ENCODE measurements around the gene SUSD3. TPM values are rescaled to one million over a fixed set of nuclear protein-coding genes. Genes with fewer than 3 reads are reported as not detected.

SUSD3 gene
- total and polyA plus RNA-seq, 2 donors (not counting 3 experiments of a cell fraction or from before 2014, with no cell fraction given), result not detected

DNA sequence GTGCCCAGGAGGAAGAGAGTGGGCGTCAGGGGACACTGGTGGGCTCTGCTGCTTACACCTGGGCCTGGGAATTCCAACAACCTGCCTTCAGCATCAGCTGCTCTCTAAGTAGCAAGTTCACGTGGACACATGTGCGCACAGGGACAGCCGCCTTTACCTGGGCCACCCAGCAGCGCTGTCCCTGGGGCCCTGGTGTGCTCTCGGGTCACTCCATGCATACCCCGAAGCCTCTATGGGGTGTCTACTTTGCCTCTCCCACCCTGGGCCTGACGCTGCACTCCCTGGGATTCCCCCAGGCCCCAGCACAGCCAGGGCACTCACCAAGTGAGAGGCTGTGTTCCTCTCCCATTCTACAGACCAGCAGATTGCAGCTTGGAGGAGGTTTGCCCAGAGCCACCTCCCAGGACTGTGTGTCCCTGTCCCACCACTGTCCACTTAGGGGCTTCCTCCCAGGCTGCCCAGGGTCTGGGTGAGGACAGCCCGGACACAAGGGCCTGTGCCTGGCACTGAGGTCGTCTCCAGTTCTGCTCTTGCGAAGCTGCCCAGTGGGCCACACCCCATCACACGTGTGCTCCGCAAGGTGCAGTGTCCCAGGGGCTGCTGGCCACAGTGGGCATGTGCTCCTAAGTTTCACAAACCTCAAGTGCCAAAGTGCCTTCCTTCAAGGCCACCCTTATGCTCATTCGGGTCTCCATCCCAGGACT lies 69.7 kb downstream of the SUSD3 start:
- no TSS peak for BruUV-seq (replicated peaks)
- POLR2A ChIA-PET, result interaction anchor here (1.8 kb wide), 1 partner anchor 8 kb away, joined by 9 read pairs; no protein-coding TSS in a partner anchor

DNA sequence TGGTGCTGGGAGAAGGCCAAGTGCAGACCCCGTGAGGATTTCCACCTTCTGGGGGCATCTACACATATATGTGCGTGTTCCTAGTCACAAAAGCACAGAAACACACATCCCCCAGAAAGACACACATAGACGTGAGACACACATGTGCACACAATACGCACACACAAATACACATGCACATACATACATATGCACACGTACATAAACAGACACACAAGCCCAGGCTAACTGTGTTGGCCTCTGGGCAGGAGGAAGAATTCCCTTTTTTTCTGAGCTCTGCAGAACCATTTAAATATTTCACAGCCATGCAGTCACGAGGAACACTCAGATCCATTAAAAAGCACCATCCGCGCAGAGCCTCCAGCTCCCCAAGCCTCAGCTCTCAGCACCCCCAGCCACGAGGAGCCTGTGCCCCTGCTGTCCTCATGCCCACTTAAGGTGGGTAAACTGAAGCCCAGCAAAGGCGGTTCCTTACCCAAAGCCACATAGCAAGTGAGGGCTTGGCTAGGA lies 70.3 kb downstream of the SUSD3 start:
- POLR2A ChIA-PET, result interaction anchor here (1.5 to 1.8 kb wide), 2 partner anchors 9 to 438 kb away, joined by 3 to 9 read pairs; no protein-coding TSS in a partner anchor
- CTCF ChIA-PET, result interaction anchor here (0.9 to 5.7 kb wide), 8 partner anchors 9 to 125 kb away, joined by 3 to 52 read pairs (median 5); partner anchors contain the start of gene CARD19

More for the DNA sequence above, 69.7 kb downstream of the SUSD3 start:
- no peaks in the 10 kb centered on the region for H3K9me3 ChIP-seq (replicated peaks; ENCODE audit: control insufficient read depth, insufficient read depth, low read length)
- DNase-seq (ENCODE audit: low read depth, low spot score) (no peak), FAIRE-seq (no peak)
- H3K4me3 ChIP-seq (replicated peaks in 1 of 3; ENCODE audit: insufficient read depth in 1 of 3, low read depth in 1 of 3, low read length in 3 of 3), result no peak overlapping the region
- intact Hi-C loops (cut with micrococcal nuclease) (no loop called here), dilution Hi-C loops (cut with MboI; ENCODE audit: extremely low pct_ligation_motif_present, low sequenced_read_pairs) (no loop called here)
- CTCF ChIA-PET, result interaction anchor here (3.7 to 5.7 kb wide), 2 partner anchors 8 to 19 kb away, joined by 35 to 52 read pairs; no protein-coding TSS in a partner anchor
- no peaks in the 10 kb centered on the region for H3K27me3 ChIP-seq (ENCODE audit: control insufficient read depth in 2 of 2, insufficient read depth in 2 of 2, low read length in 2 of 2)
- H3K36me3 ChIP-seq (ENCODE audit: control insufficient read depth in 2 of 2, extremely low read depth in 1 of 2, insufficient read depth in 2 of 2, low read length in 2 of 2), result peaks cover 0 to 11% of the 10 kb centered on the region in 2 experiments
- H3K4me2 ChIP-seq (ENCODE audit: insufficient read depth, low read length), result no peak overlapping the region
- no peaks in the 10 kb centered on the region for H4K20me1 ChIP-seq (replicated peaks; ENCODE audit: control insufficient read depth, extremely low read depth, insufficient read depth, low read length)
- H3K79me2 ChIP-seq (ENCODE audit: control insufficient read depth, insufficient read depth, low read length), result peaks cover 13% of the 10 kb centered on the region
- no peaks in the 10 kb centered on the region for H3K9me1 ChIP-seq (replicated peaks; ENCODE audit: control insufficient read depth, extremely low read depth, insufficient read depth, low read length)
- H3K27ac ChIP-seq (ENCODE audit: insufficient read depth, low read depth, low read length), result no peak overlapping the region
- peaks cover 62% of the 10 kb centered on the region for H3K4me1 ChIP-seq (ENCODE audit: control insufficient read depth, extremely low read depth, insufficient read depth, low read length)
- no peak overlapping the region for H2AFZ ChIP-seq (ENCODE audit: low read depth, low read length)
- H3K9ac ChIP-seq (replicated peaks; ENCODE audit: extremely low read depth, insufficient read depth, low read length), result no peak overlapping the region
- no peak for TF ChIP-seq POLR2AphosphoS5 (IDR thresholded peaks at IDR 0.05; ENCODE audit: insufficient read depth, low read depth, low read length)
- no peak for TF ChIP-seq EZH2 (IDR thresholded peaks at IDR 0.05; ENCODE audit: borderline replicate concordance, low read depth, low read length, severe bottlenecking)
- no peak for TF ChIP-seq MYC (IDR thresholded peaks at IDR 0.05; ENCODE audit: low read depth, low read length)
- no peak for TF ChIP-seq FOS (IDR thresholded peaks at IDR 0.05; ENCODE audit: borderline replicate concordance, insufficient read depth, low read length)
- no peak for TF ChIP-seq POLR2A (IDR thresholded peaks at IDR 0.05; ENCODE audit: low read depth, low read length)
- TF ChIP-seq, protein P1, sequence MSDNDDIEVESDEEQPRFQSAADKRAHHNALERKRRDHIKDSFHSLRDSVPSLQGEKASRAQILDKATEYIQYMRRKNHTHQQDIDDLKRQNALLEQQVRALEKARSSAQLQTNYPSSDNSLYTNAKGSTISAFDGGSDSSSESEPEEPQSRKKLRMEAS (IDR thresholded peaks at IDR 0.05; ENCODE audit: insufficient read depth, insufficient read length), result no peak
- no peak for TF ChIP-seq JUN (IDR thresholded peaks at IDR 0.05; ENCODE audit: borderline replicate concordance, insufficient read depth, insufficient read length, low read depth)

More for the DNA sequence above, 70.3 kb downstream of the SUSD3 start:
- peaks cover 0 to 8% of the 10 kb centered on the region in 2 experiments for H3K36me3 ChIP-seq (ENCODE audit: control insufficient read depth in 2 of 2, extremely low read depth in 1 of 2, insufficient read depth in 2 of 2, low read length in 2 of 2)
- H3K9me1 ChIP-seq (replicated peaks; ENCODE audit: control insufficient read depth, extremely low read depth, insufficient read depth, low read length), result no peaks in the 10 kb centered on the region
- H3K9me3 ChIP-seq (replicated peaks; ENCODE audit: control insufficient read depth, insufficient read depth, low read length), result no peaks in the 10 kb centered on the region
- BruUV-seq (replicated peaks), result no TSS peak
- intact Hi-C loops (cut with micrococcal nuclease), result loop anchor here (1.0 kb wide), 1 partner anchor 8 kb away; no protein-coding TSS in a partner anchor
- no peak overlapping the region for H3K4me3 ChIP-seq (replicated peaks in 1 of 3; ENCODE audit: insufficient read depth in 1 of 3, low read depth in 1 of 3, low read length in 3 of 3)
- H3K9ac ChIP-seq (replicated peaks; ENCODE audit: extremely low read depth, insufficient read depth, low read length), result no peak overlapping the region
- H3K27me3 ChIP-seq (ENCODE audit: control insufficient read depth in 2 of 2, insufficient read depth in 2 of 2, low read length in 2 of 2), result no peaks in the 10 kb centered on the region
- H3K27ac ChIP-seq (ENCODE audit: insufficient read depth, low read depth, low read length), result peak overlapping the region; percentile 51
- no peak for TF ChIP-seq FOS (IDR thresholded peaks at IDR 0.05; ENCODE audit: borderline replicate concordance, insufficient read depth, low read length)
- TF ChIP-seq MYC (IDR thresholded peaks at IDR 0.05; ENCODE audit: low read depth, low read length), result no peak
- no peak for TF ChIP-seq GATA2 (IDR thresholded peaks at IDR 0.05; ENCODE audit: insufficient read depth, insufficient read length, low read depth, low read length)
- TF ChIP-seq EZH2 (IDR thresholded peaks at IDR 0.05; ENCODE audit: borderline replicate concordance, low read depth, low read length, severe bottlenecking), result no peak
- no peak for TF ChIP-seq JUN (IDR thresholded peaks at IDR 0.05; ENCODE audit: borderline replicate concordance, insufficient read depth, insufficient read length, low read depth)
- TF ChIP-seq, protein P2, sequence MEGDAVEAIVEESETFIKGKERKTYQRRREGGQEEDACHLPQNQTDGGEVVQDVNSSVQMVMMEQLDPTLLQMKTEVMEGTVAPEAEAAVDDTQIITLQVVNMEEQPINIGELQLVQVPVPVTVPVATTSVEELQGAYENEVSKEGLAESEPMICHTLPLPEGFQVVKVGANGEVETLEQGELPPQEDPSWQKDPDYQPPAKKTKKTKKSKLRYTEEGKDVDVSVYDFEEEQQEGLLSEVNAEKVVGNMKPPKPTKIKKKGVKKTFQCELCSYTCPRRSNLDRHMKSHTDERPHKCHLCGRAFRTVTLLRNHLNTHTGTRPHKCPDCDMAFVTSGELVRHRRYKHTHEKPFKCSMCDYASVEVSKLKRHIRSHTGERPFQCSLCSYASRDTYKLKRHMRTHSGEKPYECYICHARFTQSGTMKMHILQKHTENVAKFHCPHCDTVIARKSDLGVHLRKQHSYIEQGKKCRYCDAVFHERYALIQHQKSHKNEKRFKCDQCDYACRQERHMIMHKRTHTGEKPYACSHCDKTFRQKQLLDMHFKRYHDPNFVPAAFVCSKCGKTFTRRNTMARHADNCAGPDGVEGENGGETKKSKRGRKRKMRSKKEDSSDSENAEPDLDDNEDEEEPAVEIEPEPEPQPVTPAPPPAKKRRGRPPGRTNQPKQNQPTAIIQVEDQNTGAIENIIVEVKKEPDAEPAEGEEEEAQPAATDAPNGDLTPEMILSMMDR (IDR thresholded peaks at IDR 0.05; ENCODE audit: extremely low read depth in 1 of 2, insufficient read depth in 1 of 2, low read depth in 1 of 2, low read length in 2 of 2), result no peak
- no peak for TF ChIP-seq POLR2AphosphoS5 (IDR thresholded peaks at IDR 0.05; ENCODE audit: insufficient read depth, low read depth, low read length)
- TF ChIP-seq POLR2A (IDR thresholded peaks at IDR 0.05; ENCODE audit: low read depth, low read length), result no peak
- TF ChIP-seq, protein P1 (IDR thresholded peaks at IDR 0.05; ENCODE audit: insufficient read depth, insufficient read length), result no peak
- no peak overlapping the region for H2AFZ ChIP-seq (ENCODE audit: low read depth, low read length)
- no peak for FAIRE-seq
- no peaks in the 10 kb centered on the region for H4K20me1 ChIP-seq (replicated peaks; ENCODE audit: control insufficient read depth, extremely low read depth, insufficient read depth, low read length)
- H3K4me2 ChIP-seq (ENCODE audit: insufficient read depth, low read length), result no peak overlapping the region
- dilution Hi-C loops (cut with MboI; ENCODE audit: extremely low pct_ligation_motif_present, low sequenced_read_pairs), result no loop called here
- H3K79me2 ChIP-seq (ENCODE audit: control insufficient read depth, insufficient read depth, low read length), result peaks cover 13% of the 10 kb centered on the region
- DNase-seq (ENCODE audit: low read depth, low spot score), result no peak
- H3K4me1 ChIP-seq (ENCODE audit: control insufficient read depth, extremely low read depth, insufficient read depth, low read length), result peaks cover 65% of the 10 kb centered on the region

Data from endothelial cell of umbilical vein (primary cell).